ENCODE results near the gene SYDE2.

The SYDE2 gene

GRCh38 chr1:85121744-85122143 lies 79.1 kb downstream of the SYDE2 start:
- FAIRE-seq, result no peak

- FAIRE-seq, result no peak
Measured at GRCh38 chr1:85118751-85119150, 82.1 kb downstream of the SYDE2 start.

GRCh38 chr1:85116856-85117255 lies 84.0 kb downstream of the SYDE2 start:
- FAIRE-seq, result no peak

GRCh38 chr1:85115933-85116332 lies 84.9 kb downstream of the SYDE2 start:
- no peak for FAIRE-seq

- no peak for FAIRE-seq
Measured at GRCh38 chr1:85111695-85112094, 89.1 kb downstream of the SYDE2 start.

GRCh38 chr1:85109475-85109874 lies 91.3 kb downstream of the SYDE2 start:
- FAIRE-seq, result no peak
